GM21360 (cell line): ENCODE results near the gene PHRF1.

Experiments
- ATAC-seq: cut with Tn5 transposase; IDR thresholded peaks from one replicate; pipeline ENCODE4 v1.9.1; 2021; ENCODE audit warnings: mild to moderate bottlenecking, moderate library complexity; ENCODE audit not compliant: unreplicated experiment

The PHRF1 gene

GRCh38 chr11:613369-613968 is 37.2 kb downstream of the PHRF1 start:
- ATAC-seq, result no peak

GRCh38 chr11:614021-614622 is 37.9 kb downstream of the PHRF1 start:
- ATAC-seq, result no peak

DNA sequence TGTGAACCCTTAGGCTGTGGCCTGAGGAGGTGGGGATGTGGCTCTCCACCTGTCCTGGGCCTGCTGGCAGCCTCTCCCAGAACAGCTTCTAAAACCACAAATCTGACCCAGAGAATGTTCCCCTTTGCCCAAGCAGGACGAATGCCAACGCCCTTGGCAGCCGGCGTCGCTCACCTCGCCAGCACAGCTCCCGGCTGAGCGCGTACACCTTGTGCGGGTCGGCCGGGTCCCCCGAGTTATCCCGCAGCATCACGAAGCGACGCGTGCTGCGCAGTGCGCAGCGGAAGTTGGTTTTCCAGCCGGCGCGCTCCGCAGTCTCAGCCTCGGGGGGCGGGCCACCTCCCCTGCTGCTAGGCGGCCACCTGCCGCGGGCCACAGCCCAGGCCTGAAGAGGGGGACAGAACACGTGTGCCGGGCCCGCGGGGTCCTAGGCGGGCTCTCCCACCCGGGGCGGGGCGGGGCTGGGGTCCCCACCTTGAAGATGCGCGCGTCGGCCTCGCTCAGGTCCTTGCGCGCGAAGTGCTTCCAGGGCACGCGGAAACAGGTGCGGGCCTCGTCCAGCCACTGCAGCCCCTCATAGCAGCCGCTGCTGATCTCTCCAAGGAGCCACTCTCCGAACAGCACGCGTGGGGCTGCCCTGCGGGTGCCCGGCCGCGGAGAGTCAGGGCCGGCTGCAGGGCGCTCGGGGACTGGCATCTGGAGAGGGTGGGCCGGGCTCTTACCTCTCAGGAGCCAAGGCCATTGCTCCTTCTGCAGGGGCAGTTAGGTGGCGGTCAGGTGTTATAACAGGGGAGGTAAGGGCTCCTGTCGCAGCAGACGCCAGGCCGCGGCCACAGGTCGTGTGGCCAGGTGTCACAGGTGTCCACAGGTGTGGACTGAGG is 38.6 kb downstream of the PHRF1 start:
- no peak for ATAC-seq

- ATAC-seq, result peak; percentile 70
Measured at GRCh38 chr11:615504-616319, 39.4 kb downstream of the PHRF1 start, which contains the start of gene IRF7. Gene IRF7, minus strand, starts transcription at chr11:615950. Its CDS starts 586 bp downstream, at chr11:615364.

- ATAC-seq, result no peak
Measured at GRCh38 chr11:616320-617198, 40.3 kb downstream of the PHRF1 start.

DNA sequence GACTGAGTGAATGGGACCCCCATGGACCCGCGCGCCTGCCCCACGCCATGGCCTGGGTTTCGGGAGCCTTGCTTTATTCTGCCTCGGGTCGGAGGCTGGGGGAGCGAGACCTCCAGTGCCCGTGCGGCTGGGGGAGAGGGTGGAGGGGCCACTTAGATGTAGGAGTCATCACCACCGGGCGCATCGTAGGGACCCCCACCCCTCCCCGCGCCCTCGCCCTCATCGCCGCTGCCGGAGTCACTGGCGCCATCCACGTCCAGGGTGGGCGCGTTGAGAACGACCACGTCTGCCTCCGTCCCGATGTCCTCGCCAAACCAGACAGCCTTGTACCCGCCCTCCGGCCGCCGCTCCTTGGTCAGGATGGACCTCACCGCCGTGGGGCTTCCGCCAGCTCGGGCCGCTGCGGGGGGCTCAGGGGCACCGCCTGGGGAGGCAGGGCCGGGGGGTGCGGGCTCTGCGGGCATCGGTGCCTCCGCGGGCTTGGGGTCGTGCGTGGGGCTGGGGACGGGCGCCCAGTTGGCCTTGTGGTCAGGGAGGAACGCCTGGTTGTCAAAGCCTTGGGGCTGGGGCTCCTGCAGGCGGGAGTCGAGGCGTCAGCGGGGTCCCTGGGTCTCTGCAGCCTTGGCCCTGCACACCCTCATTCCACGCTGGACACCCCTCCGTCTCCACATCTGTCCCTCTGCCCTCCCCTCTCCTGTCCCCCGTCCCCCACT is 41.1 kb downstream of the PHRF1 start:
- ATAC-seq, result no peak

GRCh38 chr11:617912-618682 is 41.8 kb downstream of the PHRF1 start:
- no peak for ATAC-seq

GRCh38 chr11:618856-619627 is 42.8 kb downstream of the PHRF1 start:
- no peak for ATAC-seq

- ATAC-seq, result no peak
Measured at GRCh38 chr11:619628-620050, 43.4 kb downstream of the PHRF1 start.

DNA sequence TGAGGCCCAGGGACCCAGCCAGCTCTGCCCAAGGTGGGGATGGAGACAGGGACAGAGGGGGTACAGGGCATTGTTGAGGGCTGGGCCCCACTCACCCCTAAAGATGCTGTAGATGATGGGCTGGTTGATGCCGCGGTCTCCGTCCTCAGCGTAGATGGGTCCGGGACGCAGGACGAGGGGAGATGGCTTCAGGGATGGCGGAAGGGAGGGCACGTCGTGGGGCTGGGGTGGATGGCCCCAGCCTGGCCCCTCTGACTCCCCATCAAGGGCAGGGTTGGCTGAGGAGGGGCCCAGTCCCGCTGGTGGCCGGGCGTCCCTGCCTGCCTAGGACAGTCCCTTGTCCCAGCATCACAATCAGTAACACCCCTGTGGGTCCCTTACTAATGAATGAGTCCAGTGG is 43.9 kb downstream of the PHRF1 start:
- ATAC-seq, result no peak

DNA sequence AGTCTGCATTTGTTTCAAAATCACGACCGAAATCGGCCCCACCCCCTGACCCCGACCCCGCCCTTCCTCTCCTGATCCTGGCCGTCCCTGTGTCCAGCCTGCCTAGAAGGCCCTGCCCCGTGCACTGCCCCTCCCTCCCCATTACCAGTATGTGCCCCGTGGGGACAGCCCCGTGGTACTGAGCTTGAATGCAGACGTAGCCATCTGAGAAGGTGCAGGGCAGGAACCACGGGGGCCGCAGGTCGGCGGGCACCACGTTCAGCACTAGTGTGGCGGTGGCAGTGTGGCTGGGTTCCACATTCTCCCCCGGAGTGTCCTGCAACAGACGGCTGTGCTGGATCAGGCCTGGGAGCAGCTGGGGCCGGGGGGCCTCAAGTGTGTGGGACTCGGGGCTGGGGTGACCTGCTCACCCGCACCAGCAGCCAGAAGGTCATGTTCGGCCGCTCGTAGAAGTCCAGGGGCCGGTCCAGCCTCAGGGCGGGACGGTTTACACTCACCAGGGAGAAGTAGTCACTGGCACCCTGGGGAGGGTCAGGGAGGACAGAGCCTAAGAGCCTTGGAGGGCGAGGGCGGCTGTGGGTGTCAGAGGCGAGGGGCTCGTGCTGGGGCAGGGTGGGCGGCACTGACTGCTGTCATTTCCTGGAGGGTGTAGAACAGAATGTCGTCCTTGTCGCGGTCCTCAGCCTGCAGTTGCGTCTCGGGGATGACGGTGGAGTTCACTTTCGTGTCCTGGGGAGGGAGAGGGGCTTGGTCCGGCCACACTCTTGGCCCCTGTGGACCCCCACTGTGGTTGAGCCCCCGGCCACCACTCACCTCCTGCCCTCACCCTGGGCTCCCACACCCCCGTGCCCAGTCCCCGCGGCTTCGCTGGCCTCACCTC is 44.9 kb downstream of the PHRF1 start:
- no peak for ATAC-seq

- ATAC-seq, result no peak
Measured at GRCh38 chr11:621838-622237, 45.6 kb downstream of the PHRF1 start.

GRCh38 chr11:623349-623869 is 47.1 kb downstream of the PHRF1 start:
- no peak for ATAC-seq

- ATAC-seq, result no peak
Measured at GRCh38 chr11:623999-624704, 47.9 kb downstream of the PHRF1 start.

DNA sequence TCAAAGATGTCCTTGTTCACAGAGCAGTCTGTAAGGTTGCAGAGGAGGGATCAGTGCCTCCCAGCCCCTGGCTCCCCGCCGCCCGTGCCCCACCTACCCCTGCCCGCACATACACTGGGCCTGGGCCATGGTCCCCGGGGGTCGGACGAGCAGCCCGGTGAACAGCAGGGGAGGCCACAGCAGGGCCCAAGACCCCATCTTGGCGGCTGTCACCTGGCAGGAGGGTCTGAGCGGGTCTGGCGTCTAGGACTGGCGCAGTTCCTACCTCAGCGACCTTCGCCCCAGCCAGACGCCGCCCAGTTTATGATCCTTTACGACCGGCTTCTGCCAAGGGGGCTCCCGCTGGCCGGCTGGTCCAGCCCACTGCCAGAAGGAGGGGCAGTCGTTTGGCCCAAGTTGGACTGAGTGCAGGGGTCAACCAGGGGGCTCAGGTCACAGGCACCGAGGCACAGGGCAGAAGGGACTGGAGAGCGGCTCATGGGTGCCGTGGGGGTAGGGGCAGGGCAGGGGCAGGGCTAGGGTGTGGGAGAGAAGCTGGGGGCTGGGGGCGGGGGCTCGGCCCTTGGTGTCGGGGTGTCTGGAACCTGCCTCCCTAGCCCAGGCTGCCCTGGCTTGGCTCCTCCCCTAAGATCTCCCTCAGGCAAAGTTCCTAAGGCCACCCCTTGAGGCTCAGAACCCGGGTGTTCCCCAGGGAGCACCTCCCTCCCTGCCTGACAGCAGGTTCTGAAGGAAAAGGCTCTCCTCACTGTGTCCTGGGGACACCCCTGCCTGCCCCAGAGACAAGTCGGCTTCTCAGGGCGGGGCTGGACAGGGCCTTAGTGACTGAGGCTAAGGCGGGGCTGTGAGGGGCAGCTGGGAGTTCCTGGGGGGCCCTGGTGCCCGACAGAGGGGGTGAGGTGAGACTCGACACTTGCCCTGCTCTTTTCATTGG is 48.7 kb downstream of the PHRF1 start, which contains the start of gene CDHR5:
TSS of gene CDHR5 (minus strand) at position 251 of the 931 bp plus-strand sequence. CDS start at position 198, 53 bp downstream.
- no peak for ATAC-seq
